ENCODE measurements around the gene SLC22A3.

SLC22A3 gene

DNA sequence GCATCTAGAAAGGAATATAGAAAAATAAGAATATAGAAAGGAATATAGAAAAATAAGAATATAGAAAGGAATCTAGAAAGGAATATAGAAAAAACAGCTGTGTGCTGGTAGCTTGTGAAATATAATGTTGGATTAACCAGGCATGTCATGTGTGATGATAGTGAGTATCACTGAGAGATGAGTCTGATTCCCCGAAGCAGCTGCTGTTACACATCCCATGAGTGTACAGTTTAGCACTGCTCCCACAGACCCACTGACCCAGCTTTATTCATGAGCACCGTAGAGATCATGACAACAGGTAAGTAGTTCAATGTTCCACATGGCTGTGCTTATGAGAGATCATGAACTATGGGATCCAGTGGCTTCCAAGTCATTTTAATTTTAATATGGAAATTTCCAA is 64.8 kb downstream of the SLC22A3 start:
- POLR2A ChIA-PET = no interaction called here
- TF ChIP-seq, protein P1, sequence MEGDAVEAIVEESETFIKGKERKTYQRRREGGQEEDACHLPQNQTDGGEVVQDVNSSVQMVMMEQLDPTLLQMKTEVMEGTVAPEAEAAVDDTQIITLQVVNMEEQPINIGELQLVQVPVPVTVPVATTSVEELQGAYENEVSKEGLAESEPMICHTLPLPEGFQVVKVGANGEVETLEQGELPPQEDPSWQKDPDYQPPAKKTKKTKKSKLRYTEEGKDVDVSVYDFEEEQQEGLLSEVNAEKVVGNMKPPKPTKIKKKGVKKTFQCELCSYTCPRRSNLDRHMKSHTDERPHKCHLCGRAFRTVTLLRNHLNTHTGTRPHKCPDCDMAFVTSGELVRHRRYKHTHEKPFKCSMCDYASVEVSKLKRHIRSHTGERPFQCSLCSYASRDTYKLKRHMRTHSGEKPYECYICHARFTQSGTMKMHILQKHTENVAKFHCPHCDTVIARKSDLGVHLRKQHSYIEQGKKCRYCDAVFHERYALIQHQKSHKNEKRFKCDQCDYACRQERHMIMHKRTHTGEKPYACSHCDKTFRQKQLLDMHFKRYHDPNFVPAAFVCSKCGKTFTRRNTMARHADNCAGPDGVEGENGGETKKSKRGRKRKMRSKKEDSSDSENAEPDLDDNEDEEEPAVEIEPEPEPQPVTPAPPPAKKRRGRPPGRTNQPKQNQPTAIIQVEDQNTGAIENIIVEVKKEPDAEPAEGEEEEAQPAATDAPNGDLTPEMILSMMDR (IDR thresholded peaks at IDR 0.05; ENCODE audit: control extremely low read depth, extremely low read depth, low read depth, missing control alignments) = no peak
- DNase-seq (ENCODE audit: extremely low spot score) = no peak
- CTCF ChIA-PET = no interaction called here

DNA sequence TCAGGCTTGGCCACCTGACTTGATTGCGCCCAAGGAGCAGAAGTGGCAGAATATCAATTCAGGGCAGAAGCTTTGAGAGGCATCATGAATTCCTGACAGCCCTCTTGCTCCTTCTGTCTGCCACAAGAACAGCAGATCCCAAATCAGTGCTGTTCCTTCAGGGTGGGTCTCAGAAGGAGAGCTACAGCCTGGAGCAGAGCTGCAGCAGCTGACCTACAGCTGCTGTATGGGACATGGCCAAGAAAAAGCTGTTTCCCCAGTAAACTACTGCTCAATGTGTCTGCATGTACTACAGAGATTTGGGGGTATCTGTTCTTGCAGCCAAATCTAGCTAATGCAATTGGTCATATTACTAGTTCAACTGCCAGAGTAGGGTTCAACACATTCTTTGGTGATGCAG is 69.0 kb downstream of the SLC22A3 start:
- TF ChIP-seq, protein P1 (IDR thresholded peaks at IDR 0.05; ENCODE audit: control extremely low read depth, extremely low read depth, low read depth, missing control alignments) = no peak
- POLR2A ChIA-PET = no interaction called here
- CTCF ChIA-PET = interaction anchor here (0.8 to 1.7 kb wide), 2 partner anchors 12 to 278 kb away, joined by 3 read pairs; no protein-coding TSS in a partner anchor
- DNase-seq (ENCODE audit: extremely low spot score) = no peak

DNA sequence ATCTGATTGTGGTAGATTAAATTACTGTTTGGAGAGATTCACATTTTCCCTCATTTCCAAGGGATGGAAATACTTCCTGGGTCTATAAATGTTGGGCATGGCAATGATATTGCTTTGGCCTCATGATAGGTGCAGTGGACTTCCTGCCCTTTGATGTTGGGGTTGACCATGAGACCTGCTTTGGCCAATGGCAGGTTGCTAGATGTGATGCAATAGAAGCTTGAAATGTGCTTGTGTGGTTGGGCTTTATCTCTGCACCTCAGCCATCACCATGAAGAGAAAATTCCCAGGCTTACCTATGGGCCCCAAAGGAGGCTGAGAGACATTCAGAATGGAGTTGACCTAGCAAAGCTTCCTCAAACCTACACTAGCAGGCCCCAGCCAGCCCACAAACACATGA is 69.4 kb downstream of the SLC22A3 start:
- no peak for DNase-seq (ENCODE audit: extremely low spot score)
- ChIA-PET CTCF (interaction anchor here (0.8 to 1.7 kb wide), 2 partner anchors 12 to 279 kb away, joined by 3 read pairs; no protein-coding TSS in a partner anchor), POLR2A (no interaction called here)
- TF ChIP-seq, protein P1 (IDR thresholded peaks at IDR 0.05; ENCODE audit: control extremely low read depth, extremely low read depth, low read depth, missing control alignments) = no peak

DNA sequence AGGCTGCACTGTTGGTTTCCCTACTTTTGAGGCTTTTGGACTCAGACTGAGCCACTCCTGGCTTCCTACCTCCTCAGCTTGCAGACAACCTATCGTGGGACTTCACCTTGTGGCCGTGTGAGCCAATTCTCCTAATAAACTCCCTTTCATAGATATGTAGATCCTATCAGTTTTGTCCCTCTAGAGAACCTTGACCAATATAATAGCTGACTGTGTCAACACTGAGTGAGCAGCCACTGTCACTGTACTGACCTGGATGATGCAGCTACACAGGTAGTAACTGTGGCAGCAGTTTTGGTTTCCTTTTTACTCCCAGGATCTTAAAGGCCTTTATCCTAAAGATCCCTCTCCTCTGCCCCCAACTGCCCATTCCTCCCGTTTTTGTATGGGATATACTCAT is 70.2 kb downstream of the SLC22A3 start:
- POLR2A ChIA-PET = no interaction called here
- DNase-seq (ENCODE audit: extremely low spot score) = no peak
- CTCF ChIA-PET = interaction anchor here (1.7 to 1.8 kb wide), 2 partner anchors 37 to 280 kb away, joined by 3 to 5 read pairs; no protein-coding TSS in a partner anchor
- TF ChIP-seq, protein P1 (IDR thresholded peaks at IDR 0.05; ENCODE audit: control extremely low read depth, extremely low read depth, low read depth, missing control alignments) = no peak

DNA sequence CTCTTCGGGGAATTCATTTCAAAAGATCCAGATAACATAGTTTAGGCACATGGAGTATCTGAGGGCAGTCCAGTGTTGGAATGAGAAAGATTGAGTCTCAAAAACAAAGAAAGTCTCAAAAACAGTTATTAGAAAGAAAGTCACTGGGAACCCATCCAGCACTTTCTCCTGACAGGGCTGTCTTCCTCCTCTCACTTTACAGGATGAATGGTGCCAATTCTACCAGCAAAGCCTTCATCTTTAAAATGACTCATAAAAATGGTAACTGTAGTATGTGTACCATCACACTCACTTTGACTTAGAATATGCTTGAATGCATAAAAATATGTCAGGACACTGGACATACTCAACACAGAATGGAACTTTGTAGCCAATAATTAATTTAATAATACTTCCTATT is 71.3 kb downstream of the SLC22A3 start:
- DNase-seq (ENCODE audit: extremely low spot score) = no peak
- TF ChIP-seq, protein P1 (IDR thresholded peaks at IDR 0.05; ENCODE audit: control extremely low read depth, extremely low read depth, low read depth, missing control alignments) = no peak
- POLR2A ChIA-PET = no interaction called here
- CTCF ChIA-PET = interaction anchor here (1.8 kb wide), 1 partner anchor 36 kb away, joined by 5 read pairs; no protein-coding TSS in a partner anchor

DNA sequence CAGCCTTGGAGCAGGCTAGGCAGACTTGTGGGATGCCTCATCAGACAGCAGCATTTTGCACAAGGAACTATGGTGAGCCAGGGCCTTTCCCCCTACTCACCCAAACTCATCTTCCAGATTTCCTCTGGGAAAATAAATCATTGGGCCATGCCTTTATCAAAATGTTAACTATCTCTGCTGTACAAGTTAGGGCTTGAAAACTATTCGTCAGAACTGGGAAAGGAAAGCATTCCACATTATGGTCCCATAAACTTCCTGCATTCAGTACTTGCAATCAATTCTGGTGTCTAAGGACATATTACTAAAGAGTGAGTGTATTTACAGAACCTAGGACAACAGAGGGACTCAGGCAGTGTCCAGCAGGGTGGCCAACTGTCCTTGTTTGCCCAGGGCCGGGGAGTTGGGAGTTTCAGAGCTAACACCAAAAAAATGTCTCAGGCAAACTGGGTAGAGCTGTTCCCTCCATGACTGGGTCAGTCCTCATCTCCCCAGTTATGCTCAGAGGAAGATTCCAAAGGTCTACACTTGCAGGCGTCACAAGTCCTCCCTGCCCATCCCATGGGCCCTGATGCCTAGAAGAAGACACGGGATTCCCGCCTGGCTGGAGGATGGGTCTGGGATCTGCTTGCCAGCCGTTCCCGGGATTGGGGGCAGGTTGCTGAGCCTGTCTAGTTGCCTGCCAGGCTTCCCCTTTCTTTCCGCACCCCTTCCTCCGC is 72.2 kb downstream of the SLC22A3 start:
- POLR2A ChIA-PET = no interaction called here
- no peak for DNase-seq (ENCODE audit: extremely low spot score)
- TF ChIP-seq, protein P1 (IDR thresholded peaks at IDR 0.05; ENCODE audit: control extremely low read depth, extremely low read depth, low read depth, missing control alignments) = no peak
- CTCF ChIA-PET = no interaction called here

All from GM10248 (cell line).